Hindlimb muscle (tissue), 1 donor: ENCODE results near the gene INHA. TPM values are rescaled to one million over a fixed set of nuclear protein-coding genes. Genes with fewer than 3 reads are reported as not detected.

Experiments used
- DNase-seq: peaks from one replicate; pipeline ENCODE4 v3.0.0-alpha.2; 2013
- polyA plus RNA-seq: library from polyadenylated mRNA; unstranded; fragments of 120-200 nt; gene quantifications from one replicate; pipeline ENCODE4 v1.2.1, GENCODE V29; 2013; ENCODE audit not compliant: insufficient read length

The INHA gene
- polyA plus RNA-seq, 1 donor, result 0.97 TPM

DNA sequence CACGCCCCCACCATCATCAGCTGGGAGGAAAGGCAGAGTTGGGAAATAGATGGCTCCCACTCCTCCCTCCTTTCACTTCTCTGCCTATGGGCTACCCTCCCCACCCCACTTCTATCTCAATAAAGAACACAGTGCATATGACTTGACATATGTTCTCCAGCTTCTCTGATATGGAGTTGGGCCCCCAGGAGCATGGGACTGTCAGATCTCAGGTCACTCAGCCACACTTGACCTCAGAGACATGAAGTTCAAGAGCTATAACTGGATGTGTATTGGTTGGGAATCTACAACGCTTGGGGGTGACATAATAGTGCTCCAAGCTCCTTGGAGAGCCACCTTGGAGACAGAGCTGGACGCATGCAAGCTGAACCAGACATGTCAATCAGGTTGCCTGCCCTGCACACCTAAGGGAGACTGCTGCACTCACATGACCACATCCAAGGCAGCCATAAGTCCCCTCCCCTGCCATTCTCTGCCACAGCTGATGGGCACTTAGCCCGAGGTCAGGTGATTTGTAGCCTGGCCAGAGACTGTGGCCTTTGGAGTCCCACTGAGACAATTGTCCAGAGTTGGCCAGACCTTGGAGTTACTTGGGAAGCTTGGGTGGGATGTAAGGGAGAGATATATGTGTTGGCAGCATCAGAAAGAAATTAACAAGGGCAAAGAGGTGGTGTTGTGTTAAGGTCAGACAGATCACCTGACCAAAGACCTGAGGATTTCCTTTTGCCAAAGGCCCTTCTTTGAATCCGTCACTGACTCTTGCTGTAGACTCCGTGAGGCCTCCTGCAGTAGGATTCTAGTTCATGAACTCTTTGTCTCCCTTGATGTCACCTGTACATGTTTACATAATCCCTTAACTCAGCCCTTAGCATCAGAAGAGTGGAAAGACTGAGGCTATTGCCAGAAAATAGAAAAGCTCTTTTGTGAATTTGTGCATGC, 3.7 kb downstream of the INHA start:
- no peak for DNase-seq

DNA sequence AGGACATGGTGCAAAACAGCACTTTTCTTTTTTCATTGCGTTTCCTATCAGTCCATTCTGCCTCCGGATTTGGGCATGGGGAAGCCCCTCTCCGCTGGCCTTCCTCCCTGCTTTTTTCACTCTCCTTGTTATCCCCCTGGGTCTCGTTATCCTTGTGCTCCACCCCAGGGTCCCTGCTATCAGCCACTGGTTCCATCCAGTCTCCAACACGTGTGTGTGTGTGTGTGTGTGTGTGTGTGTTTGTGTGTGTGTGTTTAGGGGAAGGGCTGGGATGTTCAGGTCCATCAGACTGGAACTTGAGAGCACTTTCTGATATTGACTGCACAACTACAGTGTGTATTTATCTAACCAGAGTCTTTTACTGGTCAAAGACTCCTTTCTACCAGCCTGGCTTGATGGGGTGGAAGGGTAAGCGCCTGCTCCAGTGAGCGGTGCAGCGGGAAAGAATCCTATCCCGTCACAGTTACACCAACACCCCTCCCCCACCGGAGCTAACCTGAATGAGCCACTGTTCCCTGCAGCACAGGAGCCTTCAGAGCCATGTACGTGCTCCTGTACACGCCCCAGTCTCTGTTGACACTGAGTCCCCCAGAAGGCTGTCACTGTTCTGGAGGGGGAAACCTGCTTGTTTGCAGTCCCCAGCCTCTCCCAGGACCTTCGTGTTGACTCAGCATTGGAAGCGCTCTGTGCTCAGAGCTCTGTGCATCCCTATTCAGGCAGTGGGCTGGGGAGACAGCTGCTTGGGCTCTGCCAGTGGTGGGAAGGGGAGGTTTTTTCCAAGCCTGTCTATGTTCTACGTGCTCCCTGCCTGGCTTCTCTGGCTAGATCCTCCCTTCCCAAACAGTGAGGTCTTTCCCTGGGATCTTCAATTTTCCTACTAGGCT, 4.6 kb downstream of the INHA start:
- DNase-seq, result no peak

DNA sequence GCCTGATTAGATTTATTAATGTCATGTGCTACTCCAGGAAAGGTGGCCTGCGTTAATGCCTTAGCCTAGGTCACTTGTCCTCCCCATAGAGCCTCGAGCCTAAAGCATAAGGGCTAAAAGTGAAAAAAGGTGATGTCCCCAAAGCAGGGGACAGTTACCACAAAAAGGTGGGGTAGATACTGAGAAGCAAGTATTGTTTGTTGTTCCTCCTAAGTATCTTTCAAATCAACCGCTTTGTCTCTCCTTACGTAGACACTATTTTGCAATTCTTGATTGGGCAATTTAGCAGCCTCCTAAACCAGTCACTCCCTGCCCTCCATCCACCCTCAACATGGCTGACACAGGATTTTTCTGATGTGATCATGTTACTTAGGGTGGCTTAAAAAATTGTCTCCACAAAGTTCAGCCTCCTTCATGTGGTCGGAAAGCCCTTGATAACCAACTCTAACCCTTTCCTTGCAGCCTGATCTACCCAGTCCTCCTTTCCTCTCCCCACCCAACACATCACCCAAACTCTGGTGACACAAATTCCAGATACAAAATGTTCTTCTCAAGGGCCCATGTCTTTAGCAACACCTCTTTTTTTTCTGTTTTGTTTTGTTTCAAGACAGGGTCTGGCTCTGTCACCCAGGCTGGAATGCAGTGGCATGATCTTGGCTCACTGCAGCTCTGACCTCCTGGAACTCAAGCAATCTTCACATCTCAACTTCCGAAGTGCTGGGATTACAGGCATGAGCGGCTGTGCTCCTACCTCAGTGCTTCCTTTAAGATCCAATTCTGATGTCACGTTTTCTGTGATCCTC, 6.9 kb downstream of the INHA start:
- no peak for DNase-seq

DNA sequence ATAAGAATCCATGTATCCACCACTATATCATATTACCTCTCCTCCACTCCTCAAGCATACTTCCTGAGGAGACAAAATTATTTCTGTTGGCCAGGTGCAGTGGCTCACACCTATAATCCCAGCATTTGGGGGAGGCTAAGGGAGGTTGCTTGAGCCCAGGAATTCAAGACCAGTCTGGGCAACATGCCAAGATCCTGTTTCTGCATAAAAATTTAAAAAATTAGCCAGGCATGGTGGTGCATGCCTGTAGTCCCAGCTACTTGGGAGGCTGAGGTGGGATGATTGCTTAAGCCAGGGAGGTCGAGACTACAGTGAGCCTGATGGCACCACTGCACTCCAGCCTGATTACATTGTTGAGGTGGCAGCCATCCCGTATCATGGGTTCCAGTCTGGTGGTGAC, 9.2 kb downstream of the INHA start:
- DNase-seq, result no peak

DNA sequence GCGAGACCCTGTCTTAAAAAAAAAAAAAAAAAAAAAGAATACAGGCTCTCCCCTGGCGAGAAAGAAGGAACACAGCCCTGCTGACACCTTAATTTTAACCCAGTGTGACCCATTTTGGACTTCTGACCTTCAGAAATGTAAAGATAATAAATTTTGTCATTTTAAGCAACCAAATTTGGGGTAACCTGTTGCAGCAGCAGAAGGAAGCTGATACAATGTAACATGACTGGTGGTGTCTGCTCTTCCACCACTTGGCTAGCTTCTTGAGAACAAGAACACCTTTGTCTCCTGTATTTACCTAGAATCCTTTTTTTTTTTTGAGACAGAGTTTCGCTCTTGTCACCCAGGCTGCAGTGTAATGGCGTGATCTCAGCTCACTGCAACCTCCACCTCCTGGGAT, 19.0 kb downstream of the INHA start:
- no peak for DNase-seq

DNA sequence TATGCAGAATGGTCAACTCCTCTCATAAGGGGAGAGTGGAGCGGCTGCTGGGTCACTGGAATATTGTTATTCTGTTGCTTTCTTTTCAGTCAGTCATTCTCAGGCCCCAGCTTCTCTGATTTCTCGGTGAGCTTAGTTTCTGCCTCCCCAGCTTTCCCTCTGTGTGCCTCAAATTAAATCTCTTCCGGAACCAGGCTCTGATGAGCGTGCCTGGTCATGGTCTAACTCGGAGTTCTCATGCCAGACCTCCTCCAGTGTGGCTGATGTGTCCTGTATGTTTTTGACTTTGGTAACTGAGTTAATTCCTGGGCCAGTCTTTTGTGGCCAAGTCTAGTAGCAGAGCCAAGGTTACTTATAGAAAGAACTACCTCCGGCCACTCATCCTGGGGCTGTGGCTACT, 20.6 kb downstream of the INHA start:
- peak; percentile 36 for DNase-seq

DNA sequence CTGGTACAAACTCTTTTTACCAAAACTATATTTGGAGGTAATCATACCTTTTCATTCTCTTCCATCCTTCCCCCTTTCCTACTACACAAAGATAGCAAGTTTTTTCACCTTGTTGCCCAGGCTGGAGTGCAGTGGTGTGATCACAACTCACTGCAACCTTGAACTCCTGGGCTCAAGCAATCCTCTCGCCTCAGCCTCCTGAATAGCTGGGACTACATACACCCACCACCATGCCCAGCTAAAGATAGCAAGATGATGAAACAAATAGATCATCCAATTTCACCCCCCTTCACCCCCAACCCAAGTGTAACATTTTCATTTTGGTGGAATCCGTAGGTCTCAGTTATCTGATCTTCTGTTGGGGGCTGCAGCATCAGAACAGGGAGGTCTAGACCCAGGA, 21.0 kb downstream of the INHA start:
- DNase-seq, result no peak

DNA sequence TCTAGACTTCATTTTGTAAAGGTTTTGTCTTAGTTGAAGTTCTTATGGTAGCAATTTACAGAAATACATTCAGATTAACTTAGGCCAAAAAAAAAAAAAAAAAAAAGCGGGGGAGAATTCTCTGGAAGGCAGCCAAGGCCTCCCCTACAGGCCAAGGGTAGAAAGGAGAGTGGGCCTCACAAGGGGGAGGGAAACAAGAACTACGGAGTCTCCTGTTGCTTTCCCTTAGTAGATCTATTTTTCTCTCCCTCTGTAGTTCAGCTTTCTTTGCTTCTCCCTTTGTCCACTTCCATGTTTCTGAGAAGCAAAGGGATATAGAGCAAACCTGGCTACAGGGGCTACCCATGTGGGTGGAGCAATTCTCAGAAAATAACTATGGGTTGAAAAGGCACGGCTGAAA, 23.1 kb downstream of the INHA start:
- peak; percentile 69 for DNase-seq

DNA sequence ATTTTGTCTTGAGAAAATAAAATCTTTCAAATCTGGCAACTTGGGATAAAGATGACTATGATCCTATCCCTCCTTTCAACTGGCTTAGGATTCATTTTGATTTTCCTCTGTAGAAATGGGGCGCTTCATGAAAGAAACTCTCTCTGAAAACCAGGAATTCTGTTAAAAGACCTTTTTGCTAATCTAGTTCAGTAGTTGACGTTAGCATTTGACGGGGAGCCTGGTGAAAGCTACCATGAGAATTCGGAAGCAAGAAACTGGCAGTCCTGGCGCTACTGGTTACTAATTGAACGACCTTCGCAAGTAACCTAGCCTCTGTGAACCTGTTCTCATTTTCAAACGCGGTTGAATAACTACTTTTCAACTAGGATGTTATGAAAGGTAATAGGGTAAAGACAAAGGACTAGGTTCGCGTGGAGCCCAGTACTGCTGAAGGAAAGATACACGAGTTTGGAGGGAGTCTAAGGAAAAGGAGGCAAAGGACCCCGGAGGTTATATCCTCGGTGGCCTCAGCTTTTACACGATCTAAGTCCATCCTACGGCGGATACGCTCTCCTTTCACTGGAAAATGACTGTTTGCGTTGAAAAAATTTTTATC, 24.9 kb downstream of the INHA start:
- no peak for DNase-seq

DNA sequence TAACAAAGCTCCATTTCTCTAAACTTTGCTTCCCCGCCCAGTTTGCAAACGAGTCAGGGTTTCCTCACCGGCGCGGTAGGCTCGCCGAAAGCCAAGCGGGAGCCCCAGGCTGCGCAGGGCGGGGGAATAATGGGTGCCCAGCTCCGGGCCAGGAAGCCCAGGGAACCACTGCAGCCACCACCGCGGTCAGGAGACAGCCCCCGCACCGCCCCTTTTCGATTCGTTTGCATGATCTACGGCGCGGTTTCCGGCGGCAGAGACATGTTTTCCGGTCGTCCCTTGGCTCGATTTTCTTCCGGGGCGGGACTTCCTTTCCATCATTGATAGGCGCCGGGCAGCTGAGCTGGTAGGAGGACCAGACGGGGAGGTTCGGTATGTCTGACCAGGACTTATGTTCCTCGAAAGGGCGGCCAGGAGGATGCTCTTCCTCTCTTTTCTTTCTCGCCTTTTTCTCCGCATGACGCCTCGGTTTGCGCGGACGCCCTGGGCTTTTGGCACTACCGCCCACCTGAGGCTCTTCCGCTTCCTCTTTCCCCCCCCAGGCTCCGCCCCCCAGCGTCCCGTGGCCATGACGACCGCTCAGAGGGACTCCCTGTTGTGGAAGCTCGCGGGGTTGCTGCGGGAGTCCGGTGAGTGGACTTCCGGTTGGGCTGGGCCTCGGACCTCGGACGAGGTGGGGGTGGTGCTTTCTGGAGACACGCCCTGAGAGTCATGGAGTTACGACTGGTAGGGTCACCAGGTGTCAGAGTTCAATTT, 25.6 kb downstream of the INHA start, which contains the start of gene STK11IP:
Gene STK11IP (plus strand): TSS at position 306 of the 756 bp plus-strand sequence. CDS start 263 bp downstream, at position 569.
- peak; percentile 97 for DNase-seq

DNA sequence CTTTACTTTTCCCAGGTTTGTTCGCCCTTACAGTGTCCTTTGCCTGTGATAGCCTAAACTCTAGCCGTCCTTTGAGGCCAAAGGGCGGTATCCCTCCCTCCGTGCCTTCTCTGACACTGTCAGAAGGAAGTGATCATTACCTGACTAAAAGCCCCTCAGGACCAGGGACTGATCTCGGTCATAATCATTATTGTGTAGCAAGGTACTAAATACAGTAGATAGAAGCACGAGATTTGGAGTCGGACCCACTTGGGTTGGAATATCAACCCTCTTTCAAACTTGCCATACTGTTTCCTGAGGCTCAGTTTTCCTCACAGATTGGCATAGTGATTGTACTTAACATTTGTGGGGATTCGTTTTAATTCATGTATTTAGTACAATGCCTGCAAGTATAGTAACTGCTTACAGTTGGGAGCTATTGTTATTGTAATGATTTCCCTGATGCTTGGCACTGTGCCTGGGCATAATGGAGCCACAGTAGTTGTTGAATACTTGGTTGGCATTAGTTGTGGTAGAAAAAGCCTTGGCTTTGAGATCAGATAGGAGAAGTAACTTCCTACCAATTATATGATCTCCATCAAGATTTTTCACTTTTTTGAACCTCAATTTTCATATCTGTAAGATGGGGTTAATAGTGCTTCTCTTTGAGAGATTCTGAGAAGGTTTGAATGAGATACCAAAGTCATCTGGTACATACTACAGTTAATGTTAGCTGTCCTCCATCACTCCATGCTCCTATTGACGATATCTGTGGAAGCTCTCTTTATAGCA, 26.4 kb downstream of the INHA start:
- no peak for DNase-seq

DNA sequence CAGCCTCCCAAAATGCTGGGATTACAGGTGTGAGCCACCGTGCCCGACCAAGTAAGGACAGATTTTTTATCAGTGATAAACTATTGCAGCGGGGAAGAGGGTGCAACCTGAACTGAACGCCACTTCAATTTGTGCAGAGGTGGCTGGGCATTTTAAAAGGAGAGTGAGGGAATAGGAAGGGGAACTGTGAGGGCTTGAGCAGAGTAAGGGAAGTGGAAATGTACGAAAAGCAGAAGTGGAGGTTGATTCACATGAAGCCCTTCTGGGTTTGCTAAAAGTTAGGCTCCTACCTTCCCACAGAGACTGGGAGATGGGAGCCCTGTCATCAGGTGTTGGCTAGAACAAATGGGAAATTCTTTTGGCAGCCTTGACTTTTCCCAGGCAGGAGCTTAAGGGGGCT, 31.7 kb downstream of the INHA start:
- DNase-seq, result no peak

DNA sequence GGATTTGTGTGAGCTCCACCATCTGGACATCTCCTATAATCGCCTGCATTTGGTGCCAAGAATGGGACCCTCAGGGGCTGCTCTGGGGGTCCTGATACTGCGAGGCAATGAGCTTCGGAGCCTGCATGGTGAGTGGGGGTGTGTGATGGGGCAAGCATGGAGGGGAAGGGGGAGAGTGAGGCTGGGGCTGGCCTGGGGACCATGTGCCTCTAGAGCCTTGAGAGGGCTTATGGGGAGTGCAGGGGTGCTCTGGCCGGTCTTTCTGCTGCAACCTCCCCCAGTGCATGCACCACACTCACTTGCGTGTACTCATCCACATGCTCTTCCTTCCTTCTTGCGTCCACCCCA, 33.5 kb downstream of the INHA start:
- no peak for DNase-seq

DNA sequence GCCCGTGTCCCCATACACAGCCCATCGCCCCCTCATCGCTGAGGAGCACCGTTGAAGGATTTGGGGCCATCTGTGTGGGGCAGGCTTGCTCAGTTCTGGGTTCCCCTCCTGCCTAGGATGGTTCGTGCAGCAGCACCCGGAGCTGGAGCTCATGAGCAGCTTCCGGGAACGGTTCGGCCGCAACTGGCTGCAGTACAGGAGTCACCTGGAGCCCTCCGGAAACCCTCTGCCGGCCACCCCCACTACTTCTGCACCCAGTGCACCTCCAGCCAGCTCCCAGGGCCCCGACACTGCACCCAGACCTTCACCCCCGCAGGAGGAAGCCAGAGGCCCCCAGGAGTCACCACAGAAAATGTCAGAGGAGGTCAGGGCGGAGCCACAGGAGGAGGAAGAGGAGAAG, 35.8 kb downstream of the INHA start:
- no peak for DNase-seq

DNA sequence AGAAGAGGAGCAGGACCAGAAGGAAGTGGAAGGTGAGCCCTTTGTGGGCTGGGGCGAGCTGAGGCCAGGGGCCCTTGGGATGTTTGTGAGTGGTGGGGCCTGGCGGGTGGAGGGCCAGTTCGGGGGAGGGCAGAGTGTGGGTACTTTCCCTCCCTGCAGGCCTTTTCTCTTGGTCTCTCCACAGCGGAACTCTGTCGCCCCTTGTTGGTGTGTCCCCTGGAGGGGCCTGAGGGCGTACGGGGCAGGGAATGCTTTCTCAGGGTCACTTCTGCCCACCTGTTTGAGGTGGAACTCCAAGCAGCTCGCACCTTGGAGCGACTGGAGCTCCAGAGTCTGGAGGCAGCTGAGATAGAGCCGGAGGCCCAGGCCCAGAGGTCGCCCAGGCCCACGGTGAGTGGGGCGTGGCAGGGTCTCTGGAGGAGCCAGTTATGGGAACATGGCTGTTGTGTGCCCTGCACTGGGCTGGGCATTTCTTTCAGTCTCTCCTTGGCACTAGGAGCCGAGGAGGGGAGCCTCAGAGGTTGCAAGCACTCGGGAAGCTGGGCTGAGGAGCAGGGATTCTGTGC, 36.4 kb downstream of the INHA start:
- DNase-seq, result no peak

DNA sequence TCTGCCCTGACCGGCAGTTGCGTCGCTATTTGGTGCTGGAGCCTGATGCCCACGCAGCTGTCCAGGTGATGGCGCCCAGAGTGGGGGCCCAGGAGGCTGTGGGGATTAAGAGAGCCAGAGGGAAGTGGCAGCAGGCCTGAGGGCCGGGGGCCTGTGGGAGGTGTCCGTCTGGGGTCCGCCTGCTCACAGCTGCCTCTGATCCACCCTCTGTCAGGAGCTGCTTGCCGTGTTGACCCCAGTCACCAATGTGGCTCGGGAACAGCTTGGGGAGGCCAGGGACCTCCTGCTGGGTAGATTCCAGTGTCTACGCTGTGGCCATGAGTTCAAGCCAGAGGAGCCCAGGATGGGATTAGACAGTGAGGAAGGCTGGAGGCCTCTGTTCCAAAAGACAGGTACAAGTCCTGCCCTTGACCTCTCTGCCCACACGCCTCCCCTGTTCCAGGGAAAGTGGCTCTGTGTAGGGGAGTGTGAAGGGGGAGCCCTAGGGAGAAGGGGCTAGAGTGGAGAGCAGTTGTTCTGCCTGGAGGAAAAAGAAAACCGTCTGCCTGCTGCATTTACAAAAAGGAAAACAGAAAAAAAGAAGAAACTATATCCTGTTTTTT, 37.1 kb downstream of the INHA start:
- DNase-seq, result no peak

DNA sequence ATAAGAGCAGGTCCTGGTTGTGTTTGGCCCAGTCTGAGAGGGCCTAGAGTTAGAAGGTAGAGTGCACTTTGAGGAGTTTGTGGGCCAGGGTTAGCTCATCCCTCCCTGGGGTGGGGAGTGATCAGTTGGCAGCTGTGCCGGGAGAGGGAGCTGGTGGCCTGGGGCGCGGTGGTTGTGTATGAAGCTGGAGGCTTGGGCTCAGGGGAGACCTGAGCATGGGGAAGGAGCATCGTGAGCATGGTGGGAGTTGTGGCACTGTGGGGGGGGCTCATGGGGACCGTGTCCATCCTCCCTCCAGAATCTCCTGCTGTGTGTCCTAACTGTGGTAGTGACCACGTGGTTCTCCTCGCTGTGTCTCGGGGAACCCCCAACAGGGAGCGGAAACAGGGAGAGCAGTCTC, 39.2 kb downstream of the INHA start:
- DNase-seq, result no peak

DNA sequence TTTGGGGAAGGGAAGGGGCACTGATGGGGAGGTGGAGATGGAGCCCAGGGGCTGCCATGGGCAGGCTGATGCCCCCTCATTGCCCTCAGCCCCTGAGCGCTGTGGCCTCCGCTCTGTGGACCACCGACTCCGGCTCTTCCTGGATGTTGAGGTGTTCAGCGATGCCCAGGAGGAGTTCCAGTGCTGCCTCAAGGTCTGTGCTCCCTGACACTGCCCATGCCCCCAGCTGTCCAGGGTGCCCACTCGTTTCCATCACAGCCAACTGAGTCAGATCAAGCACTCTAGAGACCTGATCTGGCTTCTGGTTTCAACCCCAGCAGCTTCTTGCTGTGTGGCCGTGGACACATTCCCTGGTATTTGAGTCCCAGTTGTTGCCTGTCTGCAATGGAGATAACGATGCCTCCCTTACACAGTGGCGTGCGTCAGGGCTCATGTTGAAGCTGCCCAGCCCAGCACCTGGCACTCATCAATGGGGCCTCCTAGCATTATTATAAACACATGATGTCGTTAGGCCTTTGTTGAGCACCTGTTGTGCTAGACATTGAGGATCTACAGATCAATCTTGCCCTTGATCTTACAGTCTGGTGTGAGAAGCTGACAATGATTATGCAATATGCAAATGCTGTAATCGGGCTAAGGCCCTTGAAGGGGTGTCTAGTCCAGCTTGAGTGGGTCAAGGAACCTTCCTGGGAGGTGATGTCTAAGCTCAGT, 39.9 kb downstream of the INHA start:
- DNase-seq, result no peak

DNA sequence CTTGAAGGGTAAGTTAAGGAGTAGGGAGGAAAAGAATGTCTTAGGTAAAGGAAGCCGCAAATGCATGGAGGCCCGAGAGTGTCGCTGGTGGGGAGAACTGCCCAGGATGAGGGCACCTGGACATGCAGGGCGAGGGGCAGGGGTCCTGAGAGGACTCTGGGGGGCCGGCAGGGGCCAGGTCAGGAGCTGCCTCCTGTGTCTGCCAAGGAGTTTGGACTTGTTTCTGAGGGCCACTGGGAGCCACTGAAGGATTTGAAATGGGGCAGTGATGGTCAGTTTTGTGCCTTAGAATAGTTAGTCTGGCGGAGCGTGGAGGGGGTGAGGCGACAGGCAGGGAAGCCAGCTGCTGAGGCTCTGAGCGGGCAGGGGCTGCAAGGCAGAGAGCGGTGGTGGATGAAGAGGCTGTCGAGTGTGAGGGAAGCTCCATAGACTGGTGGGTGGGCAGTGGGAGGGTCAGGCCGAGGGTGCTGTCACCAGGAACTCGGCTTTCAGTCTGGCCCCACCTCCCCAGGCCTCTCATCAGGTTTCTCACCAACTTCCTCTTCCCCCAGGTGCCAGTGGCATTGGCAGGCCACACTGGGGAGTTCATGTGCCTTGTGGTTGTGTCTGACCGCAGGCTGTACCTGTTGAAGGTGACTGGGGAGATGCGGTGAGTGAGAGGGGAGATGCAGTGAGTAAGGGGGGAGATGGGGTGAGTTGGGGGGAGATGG, 40.6 kb downstream of the INHA start:
- no peak for DNase-seq
